Activated naive CD4-positive, alpha-beta T cell treated with Interleukin-2 at 50 U/mL for 16 hours (primary cell): ENCODE data around the gene GRM3.

Experiments
- DNase-seq: peaks from one replicate; pipeline ENCODE4 v3.0.0-alpha.2; 2020

GRM3 gene

DNA sequence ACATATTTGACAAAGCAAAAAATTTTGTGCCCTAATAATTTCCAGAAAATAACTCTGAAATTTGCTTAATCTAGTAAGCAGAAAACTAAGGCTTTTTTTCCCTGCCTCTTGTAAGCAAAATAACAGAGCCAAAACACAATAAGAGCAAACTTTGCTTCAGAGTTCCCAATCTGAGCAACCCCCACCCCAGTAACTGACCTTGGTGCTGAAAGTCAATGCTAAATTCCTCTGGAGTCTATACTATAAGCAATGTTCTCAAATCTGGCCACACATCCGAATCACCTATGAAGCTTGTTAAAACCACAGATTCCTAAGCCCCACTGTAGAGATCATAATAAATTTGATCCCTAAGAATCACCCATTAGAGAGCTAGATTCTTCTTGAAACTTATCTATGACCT, 265.2 kb downstream of the GRM3 start:
- DNase-seq = no peak

- DNase-seq = no peak
Observed at GRCh38 chr7:86911659-86912058, 267.9 kb downstream of the GRM3 start.

DNA sequence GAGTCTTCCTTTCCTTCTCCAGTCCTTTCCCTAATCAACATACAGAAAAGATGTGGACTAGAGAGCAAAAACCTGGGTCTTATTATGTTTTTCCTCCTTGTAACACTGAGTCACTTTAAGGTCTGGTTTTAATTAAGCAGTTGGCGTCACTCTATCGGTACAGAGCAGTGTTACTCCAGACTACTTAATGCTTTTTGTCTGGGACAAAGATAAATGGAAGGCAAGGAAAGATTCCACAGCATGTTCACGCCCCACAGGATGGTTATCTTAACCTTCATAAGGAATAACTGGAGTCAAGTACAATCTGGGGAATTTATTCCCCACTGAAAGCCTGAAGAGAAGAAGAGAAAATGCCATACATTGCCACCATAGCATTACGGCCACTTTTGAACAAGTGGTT, 270.0 kb downstream of the GRM3 start:
- no peak for DNase-seq
